HCT116 (cell line): Measurements from ENCODE around the gene GATAD2B. TPM values are rescaled to one million over a fixed set of nuclear protein-coding genes. Genes with fewer than 3 reads are reported as not detected.
A peak's percentile ranks its signal among the peaks of the same experiment; 100 is the strongest.

Source experiments
- ATAC-seq: fragments of 200-7000 bp; cut with Tn5 transposase; 2 replicates; pipeline ENCODE4 v1.9.1; 2020; ENCODE audit warnings: mild to moderate bottlenecking, moderate library complexity
- BruUV-seq: library from RNA; stranded (reverse); fragments of 400-500 nt; replicated peaks from 2 replicates; lab custom pipeline; 2021; lab: Mats Ljungman, UMichigan
- CTCF ChIA-PET: fragments of 300-600 bp; sonication (Branson Sonifier 250); formaldehyde crosslinking; loops from one replicate; lab custom pipeline; 2021; ENCODE audit warnings: antibody characterized with exemption; lab: Charles Lee
- POLR2A ChIA-PET: fragments of 300-600, 350-600 bp; sonication (Branson Sonifier 250); formaldehyde crosslinking; loops from one replicate; lab custom pipeline; 2021; ENCODE audit warnings: antibody characterized with exemption; lab: Charles Lee
- RAD21 ChIA-PET, 2 experiments: fragments of 300-600 bp; sonication (Branson Sonifier 250); formaldehyde crosslinking; loops; one replicate each; lab custom pipeline; 2023; ENCODE audit warnings: low total read pairs in 2 of 2; ENCODE audit not compliant: uncharacterized antibody in 2 of 2, unreplicated experiment in 2 of 2, low non-redundant PET in 1 of 2; lab: Charles Lee
- DNase-seq: peaks from one replicate; pipeline ENCODE4 v3.0.0-alpha.2; 2010; ENCODE audit warnings: low read depth, low spot score
- H2AFZ ChIP-seq: fragments of 200-600 bp; shearing (Covaris generic), sonication (generic); 2 replicates; pipeline ENCODE4 v1.6.1; 2017; ENCODE audit warnings: low read depth, mixed run types, mixed read lengths, antibody characterized with exemption, low read length; ENCODE audit not compliant: poor library complexity, severe bottlenecking
- H3K27ac ChIP-seq: 2 replicates; pipeline ENCODE4 v1.5.1; 2012; ENCODE audit warnings: low read depth, low read length
- H3K27me3 ChIP-seq: fragments of 200-600 bp; sonication (generic); 2 replicates; pipeline ENCODE4 v1.6.1; 2016; ENCODE audit warnings: mixed run types, low read length, mixed read lengths; ENCODE audit not compliant: insufficient read depth
- H3K36me3 ChIP-seq, 2 experiments: fragments of 200-500 bp in 1 of 2; fragments of 200-600 bp in 1 of 2; sonication (Bioruptor generic) in 1 of 2; sonication (generic) in 1 of 2; 2 replicates each; pipeline versions ENCODE4 v1.5.1 to v1.6.1; 2014 to 2016; ENCODE audit warnings: low read length in 2 of 2, inconsistent platforms in 1 of 2, mixed read lengths in 1 of 2, mixed run types in 1 of 2; ENCODE audit not compliant: insufficient read depth in 2 of 2, control insufficient read depth in 1 of 2
- H3K4me1 ChIP-seq, 2 experiments: fragments of 200-600 bp in 1 of 2; sonication (generic) in 1 of 2; 2 replicates each; pipeline versions ENCODE4 v1.5.1 to v1.6.1; 2012 to 2017; ENCODE audit warnings: low read length in 2 of 2, inconsistent platforms in 1 of 2, mild to moderate bottlenecking in 1 of 2, mixed read lengths in 1 of 2, mixed run types in 1 of 2, moderate library complexity in 1 of 2; ENCODE audit not compliant: insufficient read depth in 2 of 2, control insufficient read depth in 1 of 2
- H3K4me2 ChIP-seq: fragments of 200-600 bp; sonication (generic); 2 replicates; pipeline ENCODE4 v1.6.1; 2017; ENCODE audit warnings: mixed run types, low read length, mixed read lengths
- H3K4me3 ChIP-seq, 2 experiments: fragments of 200-600 bp in 1 of 2; sonication (generic) in 1 of 2; replicated peaks in 1 of 2; 2 replicates each; pipeline ENCODE4 v1.5.1; 2011 to 2016; ENCODE audit warnings: low read length in 2 of 2, control low read depth in 1 of 2, low read depth in 1 of 2, mild to moderate bottlenecking in 1 of 2, mixed read lengths in 1 of 2, mixed run types in 1 of 2
- H3K79me2 ChIP-seq: fragments of 200-600 bp; sonication (generic); 2 replicates; pipeline ENCODE4 v1.6.1; 2017; ENCODE audit warnings: mild to moderate bottlenecking, mixed run types, low read length, moderate library complexity, mixed read lengths; ENCODE audit not compliant: insufficient read depth
- H3K9ac ChIP-seq: fragments of 200-600 bp; sonication (generic); 2 replicates; pipeline ENCODE4 v1.6.1; 2016; ENCODE audit warnings: low read length, mixed read lengths
- H3K9me2 ChIP-seq: fragments of 200-600 bp; sonication (generic), shearing (Covaris generic); 2 replicates; pipeline ENCODE4 v1.6.1; 2017; ENCODE audit warnings: mixed run types, mild to moderate bottlenecking, moderate library complexity; ENCODE audit not compliant: insufficient read depth
- H3K9me3 ChIP-seq, 2 experiments: fragments of 200-500 bp in 1 of 2; fragments of 200-600 bp in 1 of 2; sonication (Bioruptor generic) in 1 of 2; sonication (generic) in 1 of 2; 2 replicates each; pipeline ENCODE4 v1.6.1; 2014 to 2017; ENCODE audit warnings: low read length in 2 of 2, mixed read lengths in 2 of 2, inconsistent platforms in 1 of 2, low read depth in 1 of 2, mild to moderate bottlenecking in 1 of 2, mixed run types in 1 of 2, moderate library complexity in 1 of 2; ENCODE audit not compliant: control insufficient read depth in 1 of 2, insufficient read depth in 1 of 2
- H4K20me1 ChIP-seq: fragments of 200-600 bp; sonication (generic), shearing (Covaris generic); 2 replicates; pipeline ENCODE4 v1.6.1; 2017; ENCODE audit warnings: mixed run types, mild to moderate bottlenecking, moderate library complexity; ENCODE audit not compliant: insufficient read depth
- ELF1 ChIP-seq: IDR thresholded peaks from 2 replicates; pipeline ENCODE4 v1.6.1; 2012; ENCODE audit warnings: low read depth, borderline replicate concordance
- MAX ChIP-seq: IDR thresholded peaks from 2 replicates; pipeline ENCODE4 v1.6.1; 2012
- POLR2A ChIP-seq: IDR thresholded peaks from 2 replicates; pipeline ENCODE4 v1.7.0; 2011; ENCODE audit warnings: borderline replicate concordance; ENCODE audit not compliant: insufficient read depth, insufficient read length; ENCODE audit errors: extremely low read depth
- POLR2AphosphoS5 ChIP-seq: IDR thresholded peaks from 2 replicates; pipeline ENCODE4 v1.6.1; 2011; ENCODE audit warnings: mild to moderate bottlenecking, low read depth, low read length, moderate library complexity
- SRF ChIP-seq: IDR thresholded peaks from 2 replicates; pipeline ENCODE4 v1.6.1; 2012; ENCODE audit warnings: low read depth
- TCF7L2 ChIP-seq: IDR thresholded peaks from 2 replicates; pipeline ENCODE4 v1.7.0; 2011; ENCODE audit warnings: borderline replicate concordance, inconsistent platforms; ENCODE audit not compliant: insufficient read depth, insufficient read length; ENCODE audit errors: extremely low read depth
- YY1 ChIP-seq: IDR thresholded peaks from 2 replicates; pipeline ENCODE4 v1.6.1; 2011; ENCODE audit warnings: low read length, low read depth, moderate library complexity, mild to moderate bottlenecking; ENCODE audit not compliant: insufficient replicate concordance; ENCODE audit errors: extremely low read depth
- ZFX ChIP-seq: fragments of 450-650 bp; IDR thresholded peaks from 2 replicates; pipeline ENCODE4 v1.6.1; 2017
- intact Hi-C: fragments of 100-400 bp; cut with micrococcal nuclease; formaldehyde crosslinking; loops from 2 replicates; pipeline ENCODE4 v1.10.0; 2022
- total RNA-seq: library from RNA; stranded (reverse); gene quantifications from one replicate; pipeline ENCODE4 v1.2.1, GENCODE V29; 2021; ENCODE audit not compliant: unreplicated experiment

Gene GATAD2B
- total RNA-seq, 1 experiment from 2014 or later: 50.2 TPM

- intact Hi-C loops: loop anchor here (10.0 kb wide), 1 partner anchor 101 kb away; the partner anchor contains the start of genes ILF2 and NPR1
- H3K4me3 ChIP-seq: peak overlapping the region; percentile 68 to 85
- peak; percentile 86 for ATAC-seq
- H3K4me1 ChIP-seq: peaks cover 14 to 26% of the 10 kb centered on the region in 2 experiments
- H3K9me2 ChIP-seq: no peaks in the 10 kb centered on the region
- peak overlapping the region; percentile 79 for H3K9ac ChIP-seq
- H3K4me2 ChIP-seq: peak overlapping the region; percentile 87
- peak overlapping the region; percentile 96 for H3K27ac ChIP-seq
- H2AFZ ChIP-seq: no peak overlapping the region
- peaks cover 0 to 21% of the 10 kb centered on the region in 2 experiments; a peak in 2 of 4 replicates for H3K36me3 ChIP-seq
- H3K79me2 ChIP-seq: no peaks in the 10 kb centered on the region
- ChIA-PET RAD21 (interaction anchor here in 1 of 2 experiments (1.3 kb wide), 1 partner anchor 104 kb away, joined by 3 read pairs; no protein-coding TSS in a partner anchor), CTCF (interaction anchor here (1.4 to 1.5 kb wide), 2 partner anchors 210 to 211 kb away, joined by 4 to 5 read pairs; partner anchors contain the start of gene RAB13), POLR2A (interaction anchor here (0.5 to 1.3 kb wide), 6 partner anchors 104 to 215 kb away, joined by 3 to 7 read pairs (median 3); partner anchors contain the start of genes CHTOP, CREB3L4 and RPS27)
- peak; percentile 42 for DNase-seq
- H3K9me3 ChIP-seq: no peaks in the 10 kb centered on the region
- no TSS peak for BruUV-seq
- TF ChIP-seq SRF (no peak), POLR2A (peak; percentile 47), ZFX (peak; percentile 63; the same call in 1 of the 2 replicates), ELF1 (no peak), MAX (peak; percentile 60), YY1 (peak; percentile 43), TCF7L2 (peak; percentile 78), POLR2AphosphoS5 (peak; percentile 87)
- no peaks in the 10 kb centered on the region for H3K27me3 ChIP-seq
- no peaks in the 10 kb centered on the region for H4K20me1 ChIP-seq
These were observed 147.1 kb downstream of the GATAD2B start for GRCh38 chr1:153775458-153776327.
